NCI-H1436 (cell line): ENCODE results near the gene CRACR2A.

Experiments used
- DNase-seq: peaks from one replicate; lab custom pipeline; 2025; lab: John Stamatoyannopoulos, UW

The CRACR2A gene

DNA sequence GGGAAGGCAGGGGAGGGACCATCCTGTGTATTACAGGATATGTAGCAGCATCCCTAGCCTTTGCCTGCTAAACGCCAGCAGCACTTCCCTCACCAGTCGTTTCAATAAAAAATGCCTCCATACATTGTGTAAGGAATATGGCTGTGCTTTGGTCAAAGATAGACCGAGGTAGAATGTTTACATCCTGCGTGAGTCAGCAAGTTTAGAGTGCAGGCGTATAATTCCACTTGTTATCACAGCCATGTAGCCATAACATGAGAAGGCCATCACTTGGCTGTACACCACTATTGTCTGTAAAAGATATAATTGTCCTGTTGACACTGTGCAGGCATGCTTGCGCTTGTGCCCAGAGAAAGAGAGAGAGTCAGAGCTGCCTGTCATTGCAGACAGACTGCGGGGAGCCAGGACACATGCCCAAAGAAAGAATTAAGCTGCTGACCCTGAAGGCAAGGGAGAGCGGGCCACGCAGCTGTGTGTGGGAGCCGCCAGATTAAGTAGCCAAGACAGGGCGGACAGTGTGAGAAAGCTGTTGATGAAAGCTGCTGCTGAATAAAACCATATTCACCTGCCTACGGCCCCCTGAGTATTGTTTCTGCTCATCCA, 68.4 kb downstream of the CRACR2A start:
- DNase-seq: no peak

DNA sequence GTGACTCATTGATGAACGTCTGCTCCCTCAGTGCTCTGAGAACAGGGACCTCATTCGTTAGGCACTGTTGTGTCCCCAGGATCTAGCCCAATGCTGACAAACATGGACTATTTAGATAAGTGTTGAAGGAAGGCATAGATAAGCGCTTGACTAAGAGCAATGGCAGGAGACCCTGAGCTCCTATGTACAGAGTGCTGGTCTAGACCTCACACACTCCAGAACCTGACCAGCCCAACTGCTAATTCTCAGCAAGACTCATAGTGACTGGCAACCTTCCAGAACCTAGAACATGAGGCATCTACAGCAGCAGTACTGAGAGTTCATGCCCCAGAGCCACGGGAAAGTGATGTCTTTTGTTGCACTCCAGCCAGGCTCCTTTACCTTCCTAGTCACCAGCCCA, 69.2 kb downstream of the CRACR2A start:
- no peak for DNase-seq

GRCh38 chr12:3681595-3682061, 71.3 kb downstream of the CRACR2A start:
- no peak for DNase-seq

GRCh38 chr12:3680919-3681594, 71.9 kb downstream of the CRACR2A start:
- DNase-seq: peak; percentile 65

GRCh38 chr12:3679831-3680230, 73.1 kb downstream of the CRACR2A start:
- no peak for DNase-seq

GRCh38 chr12:3677609-3678008, 75.3 kb downstream of the CRACR2A start:
- DNase-seq: no peak

- no peak for DNase-seq
Observed at GRCh38 chr12:3673981-3674708, 78.8 kb downstream of the CRACR2A start.

GRCh38 chr12:3672113-3672509, 80.8 kb downstream of the CRACR2A start:
- DNase-seq: no peak

GRCh38 chr12:3671330-3672112, 81.4 kb downstream of the CRACR2A start:
- no peak for DNase-seq

GRCh38 chr12:3670083-3670620, 82.8 kb downstream of the CRACR2A start:
- no peak for DNase-seq

- DNase-seq: no peak
Observed at GRCh38 chr12:3669594-3669993, 83.3 kb downstream of the CRACR2A start.

DNA sequence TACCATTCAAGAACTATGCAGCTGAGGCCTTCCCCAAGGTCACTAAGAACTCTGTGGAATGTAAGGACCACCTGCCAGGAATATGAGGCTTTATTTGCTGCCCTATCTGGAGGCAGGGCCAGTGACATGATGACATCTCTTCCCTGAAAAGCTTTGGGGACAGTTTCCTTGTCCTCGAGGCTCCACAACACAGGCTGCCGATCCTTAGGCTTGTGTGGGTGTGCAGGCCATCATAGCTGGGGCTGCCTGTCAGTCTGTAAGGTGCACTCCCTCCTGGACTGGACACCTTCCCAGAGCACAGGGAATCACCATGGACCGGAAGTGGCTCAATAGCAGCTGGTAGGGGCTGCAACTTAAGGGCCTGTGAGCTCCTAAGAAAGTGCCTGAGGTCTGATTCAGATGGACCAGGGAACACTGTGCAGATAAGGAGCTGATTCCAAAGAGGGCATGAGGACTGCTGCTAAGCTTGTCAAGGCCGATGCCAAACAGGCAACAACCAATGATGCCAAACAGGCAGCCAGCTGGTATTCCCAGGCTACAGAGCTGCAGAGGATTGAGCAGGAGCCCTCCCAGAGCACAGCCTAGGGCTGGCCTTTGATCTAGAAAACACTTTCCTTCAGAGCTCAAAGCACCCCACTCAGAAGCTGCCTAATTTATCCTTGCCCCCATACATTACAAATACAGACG, 84.3 kb downstream of the CRACR2A start:
- DNase-seq: no peak

GRCh38 chr12:3667485-3667884, 85.4 kb downstream of the CRACR2A start:
- DNase-seq: no peak

DNA sequence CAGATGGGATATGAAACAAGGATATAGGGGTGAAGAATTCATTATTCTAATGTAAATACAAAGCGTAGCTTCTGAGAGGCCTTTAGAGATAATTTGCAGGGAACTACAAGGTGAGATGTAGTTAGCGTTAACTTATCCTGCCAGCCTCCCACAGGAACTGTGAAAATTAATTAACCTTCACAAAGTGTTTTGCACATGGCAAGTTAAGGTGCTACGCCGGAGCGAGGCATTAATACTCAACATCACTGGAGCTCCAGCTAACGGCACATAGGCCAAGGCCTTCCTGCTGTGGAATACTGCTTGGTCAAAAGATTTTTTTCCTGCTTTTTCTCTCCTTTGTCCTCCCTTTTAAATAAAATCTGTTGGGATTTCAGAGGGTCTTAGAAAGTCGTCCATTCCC, 86.5 kb downstream of the CRACR2A start:
- DNase-seq: no peak

- no peak for DNase-seq
Observed at GRCh38 chr12:3662521-3662921, 90.4 kb downstream of the CRACR2A start.

DNA sequence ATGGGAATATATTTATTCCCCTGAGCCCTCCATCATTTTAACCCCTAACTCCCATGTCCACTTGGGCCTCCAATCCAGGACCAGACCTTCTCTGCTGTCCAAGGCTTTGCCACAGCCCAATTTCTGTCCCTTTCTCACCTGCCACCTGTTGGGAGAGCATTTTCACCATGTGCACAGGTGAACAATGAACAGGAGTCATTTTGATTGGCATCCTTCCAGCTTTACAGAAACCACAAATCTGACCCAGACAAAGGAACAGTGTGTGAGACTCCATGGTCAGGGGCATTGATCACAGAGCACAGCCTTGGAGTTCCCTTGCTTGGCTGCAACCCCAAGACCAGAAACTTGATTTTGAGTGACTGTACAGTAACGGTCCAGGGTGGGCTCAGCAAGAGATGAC, 91.9 kb downstream of the CRACR2A start:
- peak; percentile 35 for DNase-seq

DNA sequence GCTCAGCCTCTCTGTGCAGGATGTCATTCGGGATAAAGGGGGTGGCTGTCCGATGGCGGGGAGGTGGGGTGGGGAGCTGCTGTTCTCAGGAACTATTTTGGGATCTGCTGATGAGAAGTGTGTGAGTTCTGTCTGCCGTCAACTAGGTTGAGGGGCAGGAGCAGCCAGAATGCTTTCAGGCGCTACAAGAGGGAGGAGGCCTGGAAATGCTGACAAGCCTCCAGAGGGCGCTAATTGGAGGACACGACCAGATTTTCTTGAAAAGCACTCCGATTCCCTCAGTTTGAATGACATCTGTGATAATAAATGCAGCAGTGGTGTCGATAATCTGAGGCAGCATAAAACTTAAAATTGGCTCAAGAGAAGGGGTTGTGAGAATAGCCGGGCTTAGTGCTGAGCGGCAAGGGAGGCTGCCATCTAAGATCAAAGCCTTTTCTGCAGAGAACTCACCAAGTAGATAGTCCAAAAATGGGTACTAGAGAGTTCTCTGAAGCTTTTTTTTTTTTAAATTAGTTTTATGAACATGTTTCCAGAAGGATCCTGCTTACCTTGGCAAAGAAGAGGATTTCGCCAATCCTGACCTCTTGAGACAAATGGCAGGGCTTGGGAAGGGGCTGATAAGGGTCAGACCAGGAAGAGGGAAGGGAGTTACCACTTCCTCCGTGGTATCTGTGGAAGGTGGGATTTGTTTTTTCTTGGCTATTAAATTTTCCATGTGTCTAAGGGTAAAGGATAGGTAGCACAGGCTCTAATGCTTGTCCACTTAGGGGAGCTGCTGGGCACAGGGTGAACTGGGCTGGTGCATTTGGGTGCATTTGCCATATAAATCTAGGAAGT, 94.4 kb downstream of the CRACR2A start:
- DNase-seq: no peak

- no peak for DNase-seq
Observed at GRCh38 chr12:3656946-3657622, 95.8 kb downstream of the CRACR2A start.

DNA sequence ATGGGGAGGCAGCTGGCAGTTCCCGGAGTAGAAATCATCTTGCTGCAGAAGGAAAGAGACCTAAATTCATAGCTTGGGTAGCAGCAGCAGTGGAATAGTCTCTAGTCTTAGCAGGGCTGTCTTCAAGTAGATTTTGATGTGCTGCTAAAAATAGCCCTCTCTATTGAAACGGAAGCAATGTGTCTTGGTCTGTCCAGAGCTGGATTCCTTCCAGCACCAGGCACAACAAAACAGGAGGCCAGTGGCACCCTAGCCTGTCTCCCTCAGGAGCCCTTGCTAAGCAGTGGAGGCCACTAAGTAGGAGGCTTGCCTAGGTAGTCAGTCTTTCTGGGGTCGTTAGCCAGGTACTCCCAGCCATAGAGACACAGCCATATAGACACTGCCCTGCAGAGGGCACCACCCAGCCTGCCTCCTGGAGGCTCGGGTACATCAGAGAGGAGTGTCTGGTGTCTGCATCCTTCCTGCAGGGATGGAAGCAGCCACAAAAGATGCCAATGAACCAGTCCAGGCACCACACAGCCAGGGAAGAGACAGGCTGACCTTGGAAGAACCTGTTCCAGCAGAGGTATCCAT, 97.5 kb downstream of the CRACR2A start:
- peak; percentile 31 for DNase-seq
